GM12878 (cell line): ENCODE results near the gene SHLD1. TPM values are rescaled to one million over a fixed set of nuclear protein-coding genes. Genes with fewer than 3 reads are reported as not detected.

ENCODE experiments used
- BCL3 ChIP-seq: IDR thresholded peaks from 2 replicates; pipeline ENCODE4 v1.6.1; 2011; ENCODE audit warnings: borderline replicate concordance, low read depth, mild to moderate bottlenecking, moderate library complexity, low read length; ENCODE audit not compliant: insufficient read depth, poor library complexity, severe bottlenecking
- BMI1 ChIP-seq: fragments of 450-650 bp; IDR thresholded peaks from 2 replicates; pipeline ENCODE4 v1.6.1; 2016; ENCODE audit warnings: mild to moderate bottlenecking, moderate library complexity, borderline replicate concordance
- BRCA1 ChIP-seq: IDR thresholded peaks from 2 replicates; pipeline ENCODE4 v1.6.1; 2011; ENCODE audit warnings: low read depth, low read length, improper control_type of control experiment
- CBFB ChIP-seq: IDR thresholded peaks from 2 replicates; pipeline ENCODE4 v1.6.1; 2016; ENCODE audit warnings: antibody characterized with exemption, low read depth
- DPF2 ChIP-seq: fragments of 450-650 bp; IDR thresholded peaks from 2 replicates; pipeline ENCODE4 v1.6.1; 2017; ENCODE audit warnings: mild to moderate bottlenecking
- E2F4 ChIP-seq: IDR thresholded peaks from 2 replicates; pipeline ENCODE4 v1.6.1; 2012; ENCODE audit warnings: low read depth, low read length, improper control_type of control experiment
- ELK1 ChIP-seq: IDR thresholded peaks from 2 replicates; pipeline ENCODE4 v1.6.1; 2012; ENCODE audit warnings: low read depth, low read length, improper control_type of control experiment
- HDAC2 ChIP-seq: fragments of 200-600 bp; sonication (generic); IDR thresholded peaks from 2 replicates; pipeline ENCODE4 v1.6.1; 2017
- KAT2A ChIP-seq: conservative IDR thresholded peaks from 2 replicates; pipeline ENCODE4 v1.6.1; 2011; ENCODE audit warnings: low read depth, low read length; ENCODE audit not compliant: control insufficient read depth
- KLF5 ChIP-seq: fragments of 450-650 bp; IDR thresholded peaks from 2 replicates; pipeline ENCODE4 v1.6.1; 2014; ENCODE audit warnings: mild to moderate bottlenecking; ENCODE audit not compliant: partially characterized antibody
- PAX5 ChIP-seq: IDR thresholded peaks from 2 replicates; pipeline ENCODE4 v1.6.1; 2011; ENCODE audit warnings: low read depth, low read length, borderline replicate concordance
- POLR2AphosphoS2 ChIP-seq: IDR thresholded peaks from 2 replicates; pipeline ENCODE4 v1.6.1; 2011; ENCODE audit warnings: low read depth, mild to moderate bottlenecking, low read length, improper control_type of control experiment, moderate library complexity
- POU2F2 ChIP-seq: IDR thresholded peaks from 3 replicates; pipeline ENCODE4 v1.6.1; 2011; ENCODE audit warnings: low read depth, mild to moderate bottlenecking, low read length, borderline replicate concordance
- RELB ChIP-seq: fragments of 450-650 bp; IDR thresholded peaks from 2 replicates; pipeline ENCODE4 v1.6.1; 2017; ENCODE audit warnings: low read depth, mild to moderate bottlenecking, moderate library complexity
- REST ChIP-seq: IDR thresholded peaks from 2 replicates; pipeline ENCODE4 v1.6.1; 2012; ENCODE audit warnings: mild to moderate bottlenecking, low read depth, low read length
- TBL1XR1 ChIP-seq: IDR thresholded peaks from 2 replicates; pipeline ENCODE4 v1.6.1; 2012; ENCODE audit warnings: low read depth, low read length, improper control_type of control experiment
- TCF7 ChIP-seq: IDR thresholded peaks from 2 replicates; pipeline ENCODE4 v1.6.1; 2014; ENCODE audit warnings: antibody characterized with exemption, borderline replicate concordance
- USF2 ChIP-seq: IDR thresholded peaks from 2 replicates; pipeline ENCODE4 v1.6.1; 2011; ENCODE audit warnings: low read depth, low read length, improper control_type of control experiment, borderline replicate concordance
- ZBED1 ChIP-seq: IDR thresholded peaks from 2 replicates; pipeline ENCODE4 v1.6.1; 2016; ENCODE audit warnings: borderline replicate concordance
- ZNF274 ChIP-seq: IDR thresholded peaks from one replicate; pipeline ENCODE4 v1.8.0; 2011; ENCODE audit not compliant: insufficient read length, insufficient read depth
- polyA plus RNA-seq, 11 experiments: library from polyadenylated mRNA; depleted of rRNA in 4 of 11; unstranded in 6 of 11; stranded (reverse) in 5 of 11; fragments of >200 nt; fragmentation: Nextera tagmentation in 4 of 11; fragmentation: Illumina TruSeq in 1 of 11; extraction: Ambion mirVana in 4 of 11; extraction: Trizol in 1 of 11; gene quantifications; 1 replicate in 1 of 11; 2 replicates in 10 of 11; pipeline versions ENCODE4 v1.2.1 to v1.2.3, GENCODE V29; 2011 to 2016; ENCODE audit warnings: inconsistent platforms in 2 of 11, missing spikeins in 2 of 11, low read depth in 1 of 11
- total RNA-seq, 4 experiments: library from RNA; depleted of rRNA in 3 of 4; stranded (reverse); fragments of >200 nt in 3 of 4; fragmentation: Illumina TruSeq in 1 of 4; extraction: Trizol in 1 of 4; gene quantifications; 2 replicates each; pipeline versions ENCODE4 v1.2.1 to v1.2.3, GENCODE V29; 2013 to 2021

Gene SHLD1
- total and polyA plus RNA-seq, 10 of the 15 experiments (the other 5 are each of a cell fraction or from before 2014, with no cell fraction given) = 10.8 to 70.9 (median 25.4) TPM

- TF ChIP-seq BCL3 = no peak
- TF ChIP-seq KLF5 = no peak
- no peak for TF ChIP-seq USF2
- TF ChIP-seq KAT2A = no peak
- TF ChIP-seq POLR2AphosphoS2 = no peak
- 0 out of 2 replicates have a peak, but pooled peaks have one; percentile 75 for TF ChIP-seq RELB
- TF ChIP-seq PAX5 = no peak
- no peak for TF ChIP-seq DPF2
- no peak for TF ChIP-seq E2F4
- TF ChIP-seq BMI1 = no peak
- TF ChIP-seq TBL1XR1 = no peak
- TF ChIP-seq ZBED1 = no peak
- no peak for TF ChIP-seq ELK1
- TF ChIP-seq BRCA1 = no peak
- peak; percentile 47; the same call in 1 of the 2 replicates for TF ChIP-seq CBFB
- TF ChIP-seq ZNF274 = no peak
- TF ChIP-seq REST = no peak
- TF ChIP-seq HDAC2 = no peak
- no peak for TF ChIP-seq TCF7
- TF ChIP-seq POU2F2 = 0 out of 3 replicates have a peak, but pooled peaks have one; percentile 37
These were observed at the start of gene SHLD1 (continued) for GRCh38 chr20:5749952-5750779.
